SU-DHL-6 (cell line): ENCODE measurements around the gene SLC7A8.
A peak's percentile ranks its signal among the peaks of the same experiment; 100 is the strongest.

Experiments used
- CTCF ChIP-seq: fragments of 200-600 bp; sonication (generic); IDR thresholded peaks from one replicate; pipeline ENCODE4 v1.5.1; 2017; ENCODE audit warnings: antibody characterized with exemption, mild to moderate bottlenecking, low read length, moderate library complexity; ENCODE audit not compliant: insufficient read depth, poor library complexity, severe bottlenecking
- EZH2phosphoT487 ChIP-seq: fragments of 200-600 bp; sonication (generic), shearing (Covaris generic); conservative IDR thresholded peaks from 2 replicates; pipeline ENCODE4 v1.6.1; 2018; ENCODE audit warnings: mild to moderate bottlenecking, antibody characterized with exemption, low read length, moderate library complexity, mixed read lengths

GRCh38 chr14:23120541-23121251, 62.8 kb downstream of the SLC7A8 start:
- TF ChIP-seq EZH2phosphoT487, result no peak
- peak; percentile 100 for TF ChIP-seq CTCF
